Tibial artery (tissue), 4 donors: ENCODE measurements around the gene DYRK3.

Experiments
- DNase-seq, 2 donors: peaks; one replicate each; pipeline ENCODE4 v3.0.0-alpha.2; 2019
- H3K27ac ChIP-seq, 2 donors: fragments of 200-600 bp; sonication (generic) in 1 of 2; 1 replicate in 1 of 2; 2 replicates in 1 of 2; pipeline ENCODE4 v1.5.1; 2018 to 2019; ENCODE audit warnings: mild to moderate bottlenecking in 1 of 2
- H3K27me3 ChIP-seq, 2 donors: fragments of 200-600 bp; sonication (generic) in 1 of 2; one replicate each; pipeline versions ENCODE4 v1.5.1 to v1.6.0; 2016 to 2019
- H3K36me3 ChIP-seq, 3 donors: fragments of 200-600 bp; sonication (generic) in 2 of 3; one replicate each; pipeline ENCODE4 v1.5.1; 2016 to 2019; ENCODE audit warnings: mild to moderate bottlenecking in 2 of 3
- H3K4me1 ChIP-seq, 4 donors: fragments of 200-600 bp; sonication (generic) in 2 of 4; 1 replicate in 3 of 4; 2 replicates in 1 of 4; pipeline ENCODE4 v1.5.1; 2016 to 2019
- H3K4me3 ChIP-seq, 2 donors: fragments of 200-600 bp; sonication (generic) in 1 of 2; 1 replicate in 1 of 2; 2 replicates in 1 of 2; pipeline ENCODE4 v1.5.1; 2018 to 2019; ENCODE audit warnings: mild to moderate bottlenecking in 2 of 2
- H3K9me3 ChIP-seq, 3 donors: fragments of 200-600 bp; sonication (generic) in 1 of 3; one replicate each; pipeline ENCODE4 v1.5.1; 2016 to 2019
- CTCF ChIP-seq, 2 experiments: fragments of 200-600 bp in 1 of 2; fragments of 450-650 bp in 1 of 2; IDR thresholded peaks; one replicate each; pipeline ENCODE4 v1.5.1; 2017 to 2019; ENCODE audit warnings: antibody characterized with exemption in 2 of 2, mild to moderate bottlenecking in 1 of 2, moderate library complexity in 1 of 2
- intact Hi-C: fragments of 100-400 bp; cut with DNase I; formaldehyde crosslinking; loops from one replicate; pipeline ENCODE4 v1.15.0; 2023; ENCODE audit warnings: low total_unique reads

Gene DYRK3

GRCh38 chr1:206657751-206658150, 22.4 kb downstream of the DYRK3 start:
- Histone ChIP-seq H3K4me3 (no peak overlapping the region), H3K27ac (no peak overlapping the region), H3K36me3 (no peaks in the 10 kb centered on the region), H3K9me3 (no peaks in the 10 kb centered on the region), H3K4me1 (peaks cover 6 to 28% (median 16%) of the 10 kb centered on the region in 4 donors), H3K27me3 (no peaks in the 10 kb centered on the region)
- intact Hi-C loops, result no loop called here
- no peak for DNase-seq
- no peak for TF ChIP-seq CTCF (IDR thresholded peaks at IDR 0.05)

GRCh38 chr1:206658264-206658980, 23.1 kb downstream of the DYRK3 start:
- intact Hi-C loops, result no loop called here
- peaks cover 6 to 28% (median 16%) of the 10 kb centered on the region in 4 donors for H3K4me1 ChIP-seq
- no peaks in the 10 kb centered on the region for H3K9me3 ChIP-seq
- DNase-seq, result no peak
- peak overlapping the region; percentile 7 to 30 for H3K4me3 ChIP-seq
- H3K27ac ChIP-seq, result peak overlapping the region; percentile 70 to 77
- no peaks in the 10 kb centered on the region for H3K36me3 ChIP-seq
- peak; percentile 46 to 61 for TF ChIP-seq CTCF (IDR thresholded peaks at IDR 0.05)
- H3K27me3 ChIP-seq, result no peaks in the 10 kb centered on the region

- Histone ChIP-seq H3K27me3 (no peaks in the 10 kb centered on the region), H3K27ac (peak overlapping the region; percentile 70 to 77), H3K4me3 (peak overlapping the region; percentile 7 to 30), H3K9me3 (no peaks in the 10 kb centered on the region), H3K36me3 (no peaks in the 10 kb centered on the region), H3K4me1 (peaks cover 6 to 32% (median 20%) of the 10 kb centered on the region in 4 donors)
- DNase-seq, result no peak
- TF ChIP-seq CTCF (IDR thresholded peaks at IDR 0.05), result no peak
- intact Hi-C loops, result no loop called here
Observed at GRCh38 chr1:206658981-206659273, 23.6 kb downstream of the DYRK3 start.

DNA sequence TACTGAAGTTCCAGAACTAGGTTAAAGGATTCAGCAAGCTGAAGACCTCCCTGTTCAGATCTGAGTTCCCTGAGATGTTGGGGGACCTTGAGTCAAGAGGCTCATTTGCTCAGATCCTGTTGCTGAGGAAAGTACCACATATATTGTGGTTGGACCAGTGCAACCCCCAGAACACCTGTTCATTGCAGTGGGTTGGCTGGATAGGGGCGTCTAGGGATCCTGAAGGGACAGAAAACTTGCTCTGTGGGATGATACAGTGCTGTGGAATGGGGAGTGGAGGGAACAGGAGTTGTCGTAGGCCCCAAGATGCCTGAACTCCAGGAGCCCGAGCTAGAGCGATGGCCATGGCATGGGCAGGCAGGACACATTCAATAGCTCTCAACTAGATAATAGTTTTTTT, 24.8 kb downstream of the DYRK3 start:
- no peaks in the 10 kb centered on the region for H3K27me3 ChIP-seq
- H3K4me3 ChIP-seq, result no peak overlapping the region
- TF ChIP-seq CTCF (IDR thresholded peaks at IDR 0.05), result no peak
- peaks cover 6 to 38% (median 25%) of the 10 kb centered on the region in 4 donors for H3K4me1 ChIP-seq
- no peaks in the 10 kb centered on the region for H3K36me3 ChIP-seq
- peak overlapping the region; percentile 70 to 77 for H3K27ac ChIP-seq
- no peaks in the 10 kb centered on the region for H3K9me3 ChIP-seq
- intact Hi-C loops, result loop anchor here (10.0 kb wide), 2 partner anchors 155 to 255 kb away; partner anchors contain the start of gene RASSF5
- no peak for DNase-seq

DNA sequence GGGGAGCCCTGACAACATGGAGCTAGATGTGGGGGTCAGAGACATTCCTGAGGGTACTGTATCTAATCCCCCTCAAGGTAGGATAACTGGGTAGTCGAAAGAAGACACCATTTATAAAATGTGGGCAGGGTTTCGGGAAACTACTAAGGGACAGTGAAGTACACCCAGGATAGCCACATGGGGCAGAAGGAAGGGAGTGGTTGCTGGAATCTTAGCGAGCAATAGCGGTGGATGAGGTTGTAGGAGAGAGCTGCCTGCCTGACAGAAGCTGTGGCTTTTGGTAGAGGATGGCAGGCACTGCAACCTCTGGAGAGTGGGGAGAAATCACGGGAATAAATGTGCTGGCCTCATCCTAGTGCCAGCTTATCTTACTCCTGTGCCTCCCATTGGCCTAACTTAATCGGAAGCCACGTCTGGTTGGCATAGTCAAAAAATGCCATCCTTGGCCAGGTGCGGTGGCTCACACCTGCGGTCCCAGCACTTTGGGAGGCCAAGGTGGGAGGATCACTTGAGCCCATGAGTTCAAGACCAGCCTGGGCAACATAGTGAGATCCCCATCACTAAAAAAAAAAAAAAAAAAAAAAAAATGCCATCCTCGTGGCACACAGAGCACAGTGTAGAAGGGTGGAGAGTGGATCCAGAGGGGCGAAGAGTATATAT, 26.0 kb downstream of the DYRK3 start:
- intact Hi-C loops, result loop anchor here (10.0 kb wide), 2 partner anchors 156 to 254 kb away; partner anchors contain the start of gene RASSF5
- no peaks in the 10 kb centered on the region for H3K36me3 ChIP-seq
- H3K27ac ChIP-seq, result no peak overlapping the region
- H3K4me1 ChIP-seq, result peaks cover 6 to 33% (median 25%) of the 10 kb centered on the region in 4 donors
- H3K4me3 ChIP-seq, result no peak overlapping the region
- no peak for TF ChIP-seq CTCF (IDR thresholded peaks at IDR 0.05)
- DNase-seq, result no peak
- H3K9me3 ChIP-seq, result no peaks in the 10 kb centered on the region
- H3K27me3 ChIP-seq, result no peaks in the 10 kb centered on the region
